Lower lobe of right lung (tissue), 2 donors: ENCODE results near the gene MED23. TPM values are rescaled to one million over a fixed set of nuclear protein-coding genes. Genes with fewer than 3 reads are reported as not detected.
A peak's percentile ranks its signal among the peaks of the same experiment; 100 is the strongest.

ENCODE experiments used
- ATAC-seq, 2 donors: fragments of 200-7000 bp; cut with Tn5 transposase; one replicate each; pipeline ENCODE4 v1.9.1; 2020 to 2022; ENCODE audit warnings: mild to moderate bottlenecking in 2 of 2, moderate library complexity in 2 of 2
- DNase-seq: peaks from one replicate; pipeline ENCODE4 v3.0.0-alpha.2; 2020
- H3K27ac ChIP-seq: fragments of 200-600 bp; one replicate; pipeline ENCODE4 v1.8.0; 2022
- H3K27me3 ChIP-seq: fragments of 200-600 bp; one replicate; pipeline ENCODE4 v1.8.0; 2022; ENCODE audit warnings: low read depth
- H3K36me3 ChIP-seq: fragments of 200-600 bp; one replicate; pipeline ENCODE4 v1.8.0; 2022; ENCODE audit warnings: mild to moderate bottlenecking
- H3K4me1 ChIP-seq: fragments of 200-600 bp; one replicate; pipeline ENCODE4 v1.8.0; 2022
- H3K4me3 ChIP-seq: fragments of 200-600 bp; one replicate; pipeline ENCODE4 v1.8.0; 2022; ENCODE audit warnings: mild to moderate bottlenecking
- H3K9me3 ChIP-seq: fragments of 200-600 bp; one replicate; pipeline ENCODE4 v1.8.0; 2022
- intact Hi-C: fragments of 100-400 bp; cut with DNase I; formaldehyde crosslinking; loops from one replicate; pipeline ENCODE4 v1.11.0; 2022
- total RNA-seq: library from RNA; stranded (reverse); fragmentation: NEBNext Ultra II Directional; extraction: Animal tissue kit (Norgen Biotek cat#: 25700); gene quantifications from one replicate; pipeline ENCODE4 v1.2.1, GENCODE V29; 2021
- TF ChIP-seq, protein P1 (sequence below): fragments of 200-600 bp; IDR thresholded peaks from one replicate; pipeline ENCODE4 v1.8.0; 2022; ENCODE audit warnings: antibody characterized with exemption, mild to moderate bottlenecking
- donor health status: DM: no; HTN: yes; CAD: no; lungs with severe emphysema.

Gene MED23
- total RNA-seq, 1 donor from 2014 or later, result 28.9 TPM

DNA sequence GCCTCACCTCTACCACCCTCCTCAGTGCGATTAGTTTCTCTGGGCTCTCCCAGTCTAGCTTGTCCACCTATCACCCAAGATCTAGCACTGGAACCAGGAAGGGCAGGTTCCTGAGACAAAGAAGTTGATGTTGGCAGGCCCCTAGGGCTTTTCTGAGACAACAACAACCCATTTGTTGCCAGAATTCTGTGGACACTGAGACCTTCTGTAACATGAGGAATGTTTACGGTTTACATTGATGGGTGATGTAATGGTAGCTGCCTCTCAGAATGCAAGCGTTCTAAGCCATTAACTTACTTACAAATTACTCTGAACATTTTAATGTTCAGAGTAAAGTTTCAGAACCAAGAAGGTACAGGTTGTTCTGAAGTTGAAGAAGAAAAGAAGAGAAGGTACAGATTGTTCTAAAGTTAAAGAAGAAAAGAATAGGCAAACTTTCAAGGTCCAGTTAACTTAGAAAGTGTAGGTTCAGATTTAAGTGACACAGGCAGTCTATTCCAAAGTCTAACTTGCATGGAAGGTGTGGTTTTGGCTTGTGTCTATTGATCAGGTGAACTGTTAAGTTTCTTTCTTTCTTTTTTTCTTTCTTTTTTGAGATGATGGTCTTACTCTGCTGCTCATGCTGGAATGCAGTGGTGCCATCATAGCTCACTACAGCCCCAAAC is 3.7 kb upstream of the MED23 start:
- intact Hi-C loops, result no loop called here
- Histone ChIP-seq H3K36me3 (peaks cover under 1% of the 10 kb centered on the region), H3K9me3 (no peaks in the 10 kb centered on the region), H3K4me3 (no peak overlapping the region), H3K4me1 (peaks cover 14% of the 10 kb centered on the region), H3K27me3 (no peaks in the 10 kb centered on the region), H3K27ac (no peak overlapping the region)
- no peak for DNase-seq
- TF ChIP-seq, protein P1, sequence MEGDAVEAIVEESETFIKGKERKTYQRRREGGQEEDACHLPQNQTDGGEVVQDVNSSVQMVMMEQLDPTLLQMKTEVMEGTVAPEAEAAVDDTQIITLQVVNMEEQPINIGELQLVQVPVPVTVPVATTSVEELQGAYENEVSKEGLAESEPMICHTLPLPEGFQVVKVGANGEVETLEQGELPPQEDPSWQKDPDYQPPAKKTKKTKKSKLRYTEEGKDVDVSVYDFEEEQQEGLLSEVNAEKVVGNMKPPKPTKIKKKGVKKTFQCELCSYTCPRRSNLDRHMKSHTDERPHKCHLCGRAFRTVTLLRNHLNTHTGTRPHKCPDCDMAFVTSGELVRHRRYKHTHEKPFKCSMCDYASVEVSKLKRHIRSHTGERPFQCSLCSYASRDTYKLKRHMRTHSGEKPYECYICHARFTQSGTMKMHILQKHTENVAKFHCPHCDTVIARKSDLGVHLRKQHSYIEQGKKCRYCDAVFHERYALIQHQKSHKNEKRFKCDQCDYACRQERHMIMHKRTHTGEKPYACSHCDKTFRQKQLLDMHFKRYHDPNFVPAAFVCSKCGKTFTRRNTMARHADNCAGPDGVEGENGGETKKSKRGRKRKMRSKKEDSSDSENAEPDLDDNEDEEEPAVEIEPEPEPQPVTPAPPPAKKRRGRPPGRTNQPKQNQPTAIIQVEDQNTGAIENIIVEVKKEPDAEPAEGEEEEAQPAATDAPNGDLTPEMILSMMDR, result no peak
- no peak for ATAC-seq

DNA sequence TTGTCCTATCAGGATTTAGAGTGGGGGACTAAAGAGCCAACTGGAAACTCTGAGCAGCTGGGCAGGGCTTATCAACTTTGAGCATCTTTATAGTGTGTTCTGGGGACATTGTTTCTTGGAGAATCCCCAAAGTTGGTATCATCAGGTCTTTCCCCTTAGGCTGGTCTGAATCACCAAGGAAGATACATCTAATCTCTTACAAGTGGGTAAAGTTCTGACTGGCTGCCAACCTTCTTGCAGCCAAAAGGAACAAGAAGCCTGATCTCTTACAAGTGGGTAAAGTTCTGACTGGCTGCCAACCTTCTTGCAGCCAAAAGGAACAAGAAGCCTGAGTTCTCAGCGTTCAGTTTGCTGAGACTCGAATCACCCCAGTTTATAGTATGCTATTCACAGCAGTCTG is 1.6 kb upstream of the MED23 start:
- peaks cover 16% of the 10 kb centered on the region for H3K36me3 ChIP-seq
- intact Hi-C loops, result no loop called here
- no peak for ATAC-seq
- H3K9me3 ChIP-seq, result no peaks in the 10 kb centered on the region
- H3K4me3 ChIP-seq, result no peak overlapping the region
- peak overlapping the region; percentile 34 for H3K27ac ChIP-seq
- no peaks in the 10 kb centered on the region for H3K27me3 ChIP-seq
- H3K4me1 ChIP-seq, result peaks cover 23% of the 10 kb centered on the region
- no peak for DNase-seq
- TF ChIP-seq, protein P1, result no peak

DNA sequence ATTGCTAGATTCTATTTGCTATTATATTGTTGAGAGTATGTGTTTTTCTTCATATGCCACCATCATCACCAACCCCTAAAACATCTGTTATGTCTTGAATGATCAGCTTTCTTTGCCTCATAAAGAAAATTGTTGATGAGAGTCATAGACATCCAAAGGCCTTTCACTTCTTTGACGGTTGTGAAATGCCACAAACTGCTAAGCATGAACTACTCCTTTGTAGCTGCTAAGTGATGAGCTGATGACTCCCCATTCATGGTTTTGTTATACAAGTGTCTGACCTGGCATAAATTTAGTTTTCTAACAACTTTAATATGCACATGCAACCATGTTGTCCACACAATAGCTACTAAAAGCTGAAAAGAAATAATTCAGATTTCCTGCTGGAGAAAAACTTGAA is 684 bp upstream of the MED23 start:
- ATAC-seq, result no peak
- intact Hi-C loops, result no loop called here
- H3K27ac ChIP-seq, result peak overlapping the region; percentile 72

GRCh38 chr6:131615275-131615674 is 12.8 kb downstream of the MED23 start:
- TF ChIP-seq, protein P1, result no peak
- intact Hi-C loops, result no loop called here

More for the DNA sequence above, 684 bp upstream of the MED23 start:
- TF ChIP-seq, protein P1, result no peak
- Histone ChIP-seq H3K36me3 (peaks cover 25% of the 10 kb centered on the region), H3K9me3 (no peaks in the 10 kb centered on the region), H3K4me1 (peaks cover 23% of the 10 kb centered on the region), H3K4me3 (peak overlapping the region; percentile 70), H3K27me3 (no peaks in the 10 kb centered on the region)
- no peak for DNase-seq

DNA sequence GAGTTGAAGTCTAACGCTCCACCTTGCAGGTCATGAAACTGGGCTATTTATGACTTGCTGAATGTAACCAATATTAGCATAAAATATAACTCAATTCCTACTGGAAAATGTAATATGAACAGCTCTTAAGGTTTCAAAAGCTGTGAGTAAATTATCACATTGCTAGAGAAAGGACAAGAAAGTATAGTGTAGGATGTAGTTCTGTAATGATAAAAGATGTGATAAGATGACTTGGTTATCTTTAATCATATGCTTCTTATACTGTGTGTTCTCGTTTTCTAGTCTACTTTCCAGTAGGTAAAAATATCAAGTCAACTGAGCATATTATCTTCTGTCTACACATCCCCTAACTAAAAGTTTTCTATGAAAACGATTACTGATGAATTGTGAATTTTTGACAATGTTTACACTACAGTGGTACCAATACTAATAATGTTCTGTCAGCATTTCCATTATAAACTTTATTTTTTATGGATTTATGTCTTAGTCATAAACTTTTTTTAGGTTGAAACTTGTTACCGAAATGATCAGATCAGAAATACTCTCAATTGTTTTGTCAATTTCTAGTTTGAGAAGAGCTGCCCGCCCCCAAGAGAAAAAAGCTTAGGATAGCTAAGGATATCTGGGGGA is 14.6 kb downstream of the MED23 start:
- Histone ChIP-seq H3K27me3 (no peaks in the 10 kb centered on the region), H3K27ac (no peak overlapping the region), H3K4me1 (no peaks in the 10 kb centered on the region), H3K9me3 (no peaks in the 10 kb centered on the region), H3K4me3 (no peak overlapping the region), H3K36me3 (peaks cover 100% of the 10 kb centered on the region)
- TF ChIP-seq, protein P1, result no peak
- intact Hi-C loops, result no loop called here
- DNase-seq (no peak), ATAC-seq (no peak)

More at GRCh38 chr6:131615275-131615674, 12.8 kb downstream of the MED23 start:
- Histone ChIP-seq H3K36me3 (peaks cover 100% of the 10 kb centered on the region), H3K4me1 (no peaks in the 10 kb centered on the region), H3K9me3 (no peaks in the 10 kb centered on the region), H3K27me3 (no peaks in the 10 kb centered on the region), H3K27ac (no peak overlapping the region), H3K4me3 (no peak overlapping the region)
- DNase-seq (no peak), ATAC-seq (no peak)
